Ovary (tissue), 9 donors: ENCODE data around the gene SCPEP1. TPM values are rescaled to one million over a fixed set of nuclear protein-coding genes. Genes with fewer than 3 reads are reported as not detected.
"Not testable (repeated sequence)": the region's sequence is repeated elsewhere in the genome, so short reads cannot be mapped to it uniquely, and the experiment has no call there.

Experiments
- DNase-seq, 5 donors: peaks; one replicate each; pipeline ENCODE4 v3.0.0-alpha.2; 2019 to 2020
- H3K27ac ChIP-seq, 2 donors: fragments of 200-600 bp; one replicate each; pipeline versions ENCODE4 v1.5.1 to v1.8.0; 2019 to 2022
- H3K27me3 ChIP-seq: fragments of 200-600 bp; one replicate; pipeline ENCODE4 v1.8.0; 2022
- H3K36me3 ChIP-seq: fragments of 200-600 bp; sonication (generic); one replicate; pipeline ENCODE4 v1.5.1; 2019
- H3K4me1 ChIP-seq: one replicate; pipeline ENCODE4 v1.8.1; 2013; ENCODE audit warnings: mild to moderate bottlenecking, moderate library complexity; ENCODE audit not compliant: insufficient read depth
- H3K4me3 ChIP-seq: fragments of 200-600 bp; sonication (generic); one replicate; pipeline ENCODE4 v1.5.1; 2017
- H3K9me3 ChIP-seq, 2 donors: fragments of 200-600 bp in 1 of 2; sonication (generic) in 1 of 2; one replicate each; pipeline versions ENCODE4 v1.5.1 to v1.8.1; 2013 to 2019; ENCODE audit warnings: mild to moderate bottlenecking in 1 of 2, moderate library complexity in 1 of 2
- EP300 ChIP-seq: sonication (generic); formaldehyde crosslinking; IDR thresholded peaks from one replicate; pipeline ENCODE4 v1.6.1; 2017; ENCODE audit warnings: antibody characterized with exemption
- POLR2A ChIP-seq: fragments of 450-650 bp; IDR thresholded peaks from one replicate; pipeline ENCODE4 v1.6.1; 2017; ENCODE audit warnings: antibody characterized with exemption, mild to moderate bottlenecking, moderate library complexity
- WGBS, 3 donors: extraction: QIAGEN DNeasy Blood & Tissue Kit in 1 of 3; methylation state at CpG; one replicate each; pipeline versions ENCODE4 v1.1.5 to v1.1.7; 2013 to 2017; 5-methylcytosine and 5-hydroxymethylcytosine counted together
- intact Hi-C, 4 donors: fragments of 100-400 bp; cut with DNase I; formaldehyde crosslinking; loops; one replicate each; pipeline versions ENCODE4 v1.11.0 to v1.15.1; 2022 to 2023
- polyA plus RNA-seq, 2 donors: library from polyadenylated mRNA; stranded (reverse); fragments of 200-250 nt in 1 of 2; fragments of 350-450 nt in 1 of 2; fragmentation: Illumina TruSeq in 1 of 2; extraction: RNeasy Lipid Tissue Mini Kit (QIAGEN cat#74804) in 1 of 2; gene quantifications; one replicate each; pipeline ENCODE4 v1.2.3, GENCODE V29; 2013 to 2014
- total RNA-seq, 7 donors: library from RNA; depleted of rRNA in 2 of 7; stranded (reverse); fragments of >200 nt in 2 of 7; fragmentation: NEBNext Ultra II Directional in 3 of 7; extraction: Animal tissue kit (Norgen Biotek cat#: 25700) in 3 of 7; gene quantifications; one replicate each; pipeline versions ENCODE4 v1.1.0 to v1.2.4, GENCODE V29; 2016 to 2023
- TF ChIP-seq, protein P1 (sequence below), 3 donors: fragments of 450-650 bp in 2 of 3; fragments of 200-600 bp in 1 of 3; IDR thresholded peaks; one replicate each; pipeline versions ENCODE4 v1.5.1 to v1.8.0; 2016 to 2022; ENCODE audit warnings: antibody characterized with exemption in 3 of 3, mild to moderate bottlenecking in 1 of 3
- donor health status: DM: no; HTN: no; CAD: no; lungs with moderate emphysema.
- donor health status: DM: no; HTN: no; CAD: no.
- donor health status: Bipolar disorder and iron deficiency.
- donor health status: DM: yes; HTN: yes; CAD: no.
- donor health status: DM: no; HTN: no; CAD: no.
- donor health status: DM: yes; HTN: yes; CAD: no.

The SCPEP1 gene
- total and polyA plus RNA-seq, 9 donors, result 36.5 to 180 (median 58.7) TPM

DNA sequence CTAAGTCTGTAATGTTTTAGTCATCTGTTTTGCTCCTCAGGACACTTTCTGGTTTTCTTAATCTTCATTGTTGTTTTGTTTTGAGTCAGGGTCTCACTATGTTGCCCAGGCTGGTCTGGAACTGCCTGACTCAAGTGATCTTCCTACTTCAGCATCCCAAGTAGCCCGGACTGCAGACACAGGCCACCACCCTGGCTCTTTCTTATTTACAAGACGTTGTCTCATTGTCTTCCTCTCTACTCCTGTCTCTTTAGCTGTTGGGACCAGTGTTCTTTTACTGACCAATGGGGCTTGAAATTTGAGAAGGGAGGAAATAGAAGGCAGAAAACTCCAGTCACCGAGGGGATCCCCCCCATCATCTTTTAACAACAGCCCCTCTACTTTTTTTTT lies 1.2 kb downstream of the SCPEP1 start:
- WGBS, 3 donors, result 24 to 42% (median 30%) methylated on average over 3 of the region's 3 CpGs
- intact Hi-C loops, result no loop called here
- peak overlapping the region in 1 of 2 donors; percentile 13 for H3K27ac ChIP-seq
- H3K4me3 ChIP-seq, result no peak overlapping the region
- no peak for TF ChIP-seq EP300
- TF ChIP-seq, protein P1, sequence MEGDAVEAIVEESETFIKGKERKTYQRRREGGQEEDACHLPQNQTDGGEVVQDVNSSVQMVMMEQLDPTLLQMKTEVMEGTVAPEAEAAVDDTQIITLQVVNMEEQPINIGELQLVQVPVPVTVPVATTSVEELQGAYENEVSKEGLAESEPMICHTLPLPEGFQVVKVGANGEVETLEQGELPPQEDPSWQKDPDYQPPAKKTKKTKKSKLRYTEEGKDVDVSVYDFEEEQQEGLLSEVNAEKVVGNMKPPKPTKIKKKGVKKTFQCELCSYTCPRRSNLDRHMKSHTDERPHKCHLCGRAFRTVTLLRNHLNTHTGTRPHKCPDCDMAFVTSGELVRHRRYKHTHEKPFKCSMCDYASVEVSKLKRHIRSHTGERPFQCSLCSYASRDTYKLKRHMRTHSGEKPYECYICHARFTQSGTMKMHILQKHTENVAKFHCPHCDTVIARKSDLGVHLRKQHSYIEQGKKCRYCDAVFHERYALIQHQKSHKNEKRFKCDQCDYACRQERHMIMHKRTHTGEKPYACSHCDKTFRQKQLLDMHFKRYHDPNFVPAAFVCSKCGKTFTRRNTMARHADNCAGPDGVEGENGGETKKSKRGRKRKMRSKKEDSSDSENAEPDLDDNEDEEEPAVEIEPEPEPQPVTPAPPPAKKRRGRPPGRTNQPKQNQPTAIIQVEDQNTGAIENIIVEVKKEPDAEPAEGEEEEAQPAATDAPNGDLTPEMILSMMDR (IDR thresholded peaks at IDR 0.05), result no peak
- no peak for TF ChIP-seq POLR2A
- no peaks in the 10 kb centered on the region for H3K9me3 ChIP-seq
- no peaks in the 10 kb centered on the region for H3K36me3 ChIP-seq
- no peaks in the 10 kb centered on the region for H3K27me3 ChIP-seq
- no peak for DNase-seq
- peaks cover 2% of the 10 kb centered on the region for H3K4me1 ChIP-seq

DNA sequence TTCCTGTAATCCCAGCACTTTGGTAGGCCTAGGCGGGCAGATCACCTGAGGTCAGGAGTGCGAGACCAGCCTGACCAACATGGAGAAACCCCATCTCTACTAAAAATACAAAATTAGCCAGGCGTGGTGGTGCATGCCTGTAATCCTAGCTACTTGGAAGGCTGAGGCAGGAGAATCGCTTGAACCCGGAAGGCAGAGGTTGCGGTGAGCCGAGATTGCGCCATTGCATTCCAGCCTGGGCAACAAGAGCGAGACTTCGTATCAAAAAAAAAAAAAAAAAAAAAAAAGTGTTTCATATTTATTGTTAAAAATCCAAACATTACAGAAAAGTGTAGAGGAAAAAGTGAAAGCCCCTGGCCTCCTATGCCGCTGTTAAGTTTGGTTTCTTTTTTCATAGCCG lies 2.6 kb downstream of the SCPEP1 start:
- DNase-seq, H3K4me1 ChIP-seq, H3K27me3 ChIP-seq, H3K36me3 ChIP-seq, H3K4me3 ChIP-seq, H3K27ac ChIP-seq, intact Hi-C loops, H3K9me3 ChIP-seq: not testable (repeated sequence)
- 94 to 97% (median 96%) methylated on average over 12 of the region's 12 CpGs for WGBS, 3 donors

DNA sequence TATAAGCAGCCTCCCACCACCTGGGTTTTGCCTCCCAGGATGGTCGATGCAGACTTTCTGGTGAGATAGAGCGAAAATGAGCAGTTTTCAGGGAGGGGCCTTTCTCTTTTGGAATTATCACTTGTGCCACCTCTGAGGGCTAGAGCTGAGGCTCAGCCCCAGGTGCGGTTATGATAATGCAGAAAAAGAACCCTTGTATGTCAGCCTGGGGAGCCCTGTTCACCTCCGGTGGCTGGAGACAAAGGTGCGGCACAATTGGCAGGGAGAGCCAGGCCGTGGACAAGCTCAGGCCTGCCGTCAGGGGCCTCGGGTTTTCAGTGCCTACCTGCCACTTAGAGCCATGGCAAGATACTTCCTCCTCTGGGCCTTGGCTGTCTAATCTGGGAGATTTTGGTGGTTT lies 4.4 kb downstream of the SCPEP1 start:
- Histone ChIP-seq H3K27ac (no peak overlapping the region), H3K9me3 (no peaks in the 10 kb centered on the region), H3K27me3 (no peaks in the 10 kb centered on the region), H3K36me3 (no peaks in the 10 kb centered on the region), H3K4me1 (peaks cover 2% of the 10 kb centered on the region), H3K4me3 (no peak overlapping the region)
- intact Hi-C loops, result no loop called here
- DNase-seq, result no peak
- TF ChIP-seq POLR2A (no peak), EP300 (no peak)
- TF ChIP-seq, protein P1 (IDR thresholded peaks at IDR 0.05), result no peak
- 92 to 96% (median 93%) methylated on average over 8 of the region's 8 CpGs for WGBS, 3 donors

DNA sequence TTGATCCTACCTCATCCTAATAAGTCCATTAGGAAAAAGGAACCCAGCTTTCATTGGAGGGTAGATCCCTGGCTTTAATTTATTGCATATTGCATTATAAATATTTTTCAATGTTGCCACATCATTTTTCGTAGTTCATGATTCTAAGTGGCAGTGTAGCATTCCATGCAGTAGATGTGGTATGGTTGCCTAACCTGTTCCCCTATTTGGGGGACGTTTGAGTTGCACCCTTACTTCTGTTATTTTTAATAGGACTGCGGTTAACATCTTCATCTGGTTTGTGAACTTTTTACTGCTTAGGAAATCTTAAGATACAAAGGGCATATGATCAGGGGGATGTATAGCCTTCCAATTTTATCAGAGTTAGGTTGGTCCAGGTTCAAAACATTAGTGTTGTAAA lies 5.4 kb downstream of the SCPEP1 start:
- H3K27me3 ChIP-seq, result no peaks in the 10 kb centered on the region
- intact Hi-C loops, result no loop called here
- no peak overlapping the region for H3K27ac ChIP-seq
- H3K9me3 ChIP-seq, result no peaks in the 10 kb centered on the region
- no peak overlapping the region for H3K4me3 ChIP-seq
- no peaks in the 10 kb centered on the region for H3K36me3 ChIP-seq
- 67 to 82% (median 80%) methylated on average over 3 of the region's 3 CpGs for WGBS, 3 donors
- peaks cover 2% of the 10 kb centered on the region for H3K4me1 ChIP-seq
- DNase-seq, result no peak
- TF ChIP-seq, protein P1 (IDR thresholded peaks at IDR 0.05), result no peak
- no peak for TF ChIP-seq EP300
- TF ChIP-seq POLR2A, result no peak

DNA sequence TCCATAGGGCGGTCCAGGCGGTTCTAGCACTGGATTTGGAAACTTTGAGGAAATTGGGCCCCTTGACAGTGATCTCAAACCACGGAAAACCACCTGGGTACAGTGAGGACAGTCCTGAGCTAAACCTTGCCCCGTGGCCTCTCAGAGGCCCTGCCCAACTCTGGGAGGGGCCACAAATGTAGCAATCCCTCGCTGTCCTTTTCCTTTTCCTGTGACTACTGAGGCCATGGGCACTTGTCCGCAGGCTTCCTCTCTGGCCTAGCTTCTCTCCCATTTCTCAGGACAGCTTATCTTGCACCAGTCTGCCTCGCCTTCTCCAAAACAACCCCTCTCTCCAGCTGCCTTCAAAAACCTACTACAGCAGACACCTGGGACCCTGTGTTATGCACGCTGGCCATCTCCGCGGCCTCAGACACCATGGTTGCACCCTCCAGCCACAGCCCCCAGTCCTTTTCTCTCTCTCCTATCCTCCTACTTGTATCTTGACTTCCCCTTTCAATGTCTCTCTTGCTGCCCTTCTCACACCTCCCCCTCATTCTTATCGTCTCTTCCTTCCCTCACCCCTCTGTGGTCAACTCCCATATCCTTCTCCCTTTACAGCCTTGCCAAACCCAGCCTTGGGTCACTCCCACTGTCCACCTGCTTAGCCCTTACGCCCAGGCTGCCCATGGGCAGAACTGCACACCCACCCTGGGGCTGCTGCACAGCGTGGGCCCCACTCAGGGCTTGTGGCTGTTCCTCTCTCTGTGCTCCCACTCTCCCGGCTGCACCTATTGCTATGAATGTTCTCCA lies 7.6 kb downstream of the SCPEP1 start:
- TF ChIP-seq EP300 (no peak), POLR2A (no peak)
- TF ChIP-seq, protein P1 (IDR thresholded peaks at IDR 0.05), result no peak
- Histone ChIP-seq H3K9me3 (no peaks in the 10 kb centered on the region), H3K4me3 (no peak overlapping the region), H3K36me3 (no peaks in the 10 kb centered on the region), H3K4me1 (no peaks in the 10 kb centered on the region), H3K27ac (no peak overlapping the region), H3K27me3 (no peaks in the 10 kb centered on the region)
- DNase-seq, result no peak
- intact Hi-C loops, result no loop called here
- WGBS, 3 donors, result 86 to 87% (median 87%) methylated on average over 14 of the region's 14 CpGs
